Suprapubic skin (tissue), 4 donors: ENCODE measurements around the gene FLT4. TPM values are rescaled to one million over a fixed set of nuclear protein-coding genes. Genes with fewer than 3 reads are reported as not detected.

ENCODE experiments used
- DNase-seq, 2 donors: peaks; one replicate each; pipeline ENCODE4 v3.0.0-alpha.2; 2019; ENCODE audit warnings: low spot score in 2 of 2
- H3K27ac ChIP-seq: fragments of 200-600 bp; sonication (generic); one replicate; pipeline ENCODE4 v1.5.1; 2019
- H3K27me3 ChIP-seq: fragments of 200-600 bp; sonication (generic); one replicate; pipeline ENCODE4 v1.5.1; 2019
- H3K36me3 ChIP-seq: fragments of 200-600 bp; sonication (generic); one replicate; pipeline ENCODE4 v1.5.1; 2019
- H3K4me1 ChIP-seq: fragments of 200-600 bp; sonication (generic); one replicate; pipeline ENCODE4 v1.5.1; 2019
- H3K4me3 ChIP-seq: fragments of 200-600 bp; sonication (generic); one replicate; pipeline ENCODE4 v1.5.1; 2019; ENCODE audit warnings: mild to moderate bottlenecking
- H3K9me3 ChIP-seq: fragments of 200-600 bp; sonication (generic); one replicate; pipeline ENCODE4 v1.5.1; 2019
- EP300 ChIP-seq: sonication (generic); formaldehyde crosslinking; IDR thresholded peaks from one replicate; pipeline ENCODE4 v1.6.1; 2017; ENCODE audit warnings: antibody characterized with exemption
- POLR2A ChIP-seq, 2 donors: fragments of 450-650 bp; IDR thresholded peaks; one replicate each; pipeline ENCODE4 v1.6.1; 2017; ENCODE audit warnings: antibody characterized with exemption in 2 of 2, mild to moderate bottlenecking in 2 of 2, moderate library complexity in 2 of 2
- POLR2AphosphoS5 ChIP-seq, 3 donors: sonication (generic); formaldehyde crosslinking; IDR thresholded peaks; one replicate each; pipeline ENCODE4 v1.6.1; 2017; ENCODE audit warnings: antibody characterized with exemption in 3 of 3
- WGBS: methylation state at CpG from one replicate; pipeline ENCODE4 v1.1.5; 2018; 5-methylcytosine and 5-hydroxymethylcytosine counted together
- total RNA-seq, 4 donors: library from RNA; depleted of rRNA; stranded (reverse); fragments of >200 nt; gene quantifications; one replicate each; pipeline ENCODE4 v1.1.0, GENCODE V29; 2016
- TF ChIP-seq, protein P1 (sequence below), 2 donors: fragments of 200-600 bp in 1 of 2; fragments of 450-650 bp in 1 of 2; sonication (generic) in 1 of 2; IDR thresholded peaks; one replicate each; pipeline ENCODE4 v1.5.1; 2016 to 2019; ENCODE audit warnings: antibody characterized with exemption in 2 of 2, mild to moderate bottlenecking in 1 of 2, moderate library complexity in 1 of 2

Gene FLT4
- total RNA-seq, 4 donors from 2014 or later: 0.79 to 8.9 (median 1.4) TPM

GRCh38 chr5:180598797-180599589, 50.4 kb downstream of the FLT4 start:
- H3K4me3 ChIP-seq: no peak overlapping the region
- peaks cover 8% of the 10 kb centered on the region for H3K27me3 ChIP-seq
- 78% methylated on average over 11 of the region's 16 CpGs for WGBS
- no peaks in the 10 kb centered on the region for H3K9me3 ChIP-seq
- H3K27ac ChIP-seq: no peak overlapping the region
- no peaks in the 10 kb centered on the region for H3K4me1 ChIP-seq
- no peak for TF ChIP-seq POLR2A (IDR thresholded peaks at IDR 0.05)
- TF ChIP-seq POLR2AphosphoS5 (IDR thresholded peaks at IDR 0.05): no peak
- TF ChIP-seq, protein P1, sequence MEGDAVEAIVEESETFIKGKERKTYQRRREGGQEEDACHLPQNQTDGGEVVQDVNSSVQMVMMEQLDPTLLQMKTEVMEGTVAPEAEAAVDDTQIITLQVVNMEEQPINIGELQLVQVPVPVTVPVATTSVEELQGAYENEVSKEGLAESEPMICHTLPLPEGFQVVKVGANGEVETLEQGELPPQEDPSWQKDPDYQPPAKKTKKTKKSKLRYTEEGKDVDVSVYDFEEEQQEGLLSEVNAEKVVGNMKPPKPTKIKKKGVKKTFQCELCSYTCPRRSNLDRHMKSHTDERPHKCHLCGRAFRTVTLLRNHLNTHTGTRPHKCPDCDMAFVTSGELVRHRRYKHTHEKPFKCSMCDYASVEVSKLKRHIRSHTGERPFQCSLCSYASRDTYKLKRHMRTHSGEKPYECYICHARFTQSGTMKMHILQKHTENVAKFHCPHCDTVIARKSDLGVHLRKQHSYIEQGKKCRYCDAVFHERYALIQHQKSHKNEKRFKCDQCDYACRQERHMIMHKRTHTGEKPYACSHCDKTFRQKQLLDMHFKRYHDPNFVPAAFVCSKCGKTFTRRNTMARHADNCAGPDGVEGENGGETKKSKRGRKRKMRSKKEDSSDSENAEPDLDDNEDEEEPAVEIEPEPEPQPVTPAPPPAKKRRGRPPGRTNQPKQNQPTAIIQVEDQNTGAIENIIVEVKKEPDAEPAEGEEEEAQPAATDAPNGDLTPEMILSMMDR (IDR thresholded peaks at IDR 0.05): no peak
- no peak for TF ChIP-seq EP300
- peak; percentile 25 to 67 for DNase-seq
- H3K36me3 ChIP-seq: no peaks in the 10 kb centered on the region

DNA sequence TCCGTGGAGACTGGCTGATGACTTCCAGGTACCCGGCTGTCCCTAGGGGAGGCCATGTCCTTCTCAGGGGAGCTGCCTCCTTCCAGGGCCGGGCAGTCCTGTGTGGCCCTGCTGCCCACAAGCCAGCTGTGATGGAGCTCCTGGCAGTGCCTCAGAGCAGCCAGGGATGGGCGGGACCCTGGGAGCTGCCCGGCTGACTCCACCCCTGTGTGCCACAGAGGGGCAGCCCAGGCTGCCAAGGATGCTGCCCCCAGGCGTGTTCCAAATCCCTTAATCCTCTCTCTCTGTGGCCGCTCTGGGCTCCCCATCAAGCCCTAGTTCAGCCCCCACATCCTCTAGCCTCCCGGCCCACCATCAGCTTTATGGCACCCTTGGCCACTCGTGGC, 51.1 kb downstream of the FLT4 start:
- Histone ChIP-seq H3K4me1 (no peaks in the 10 kb centered on the region), H3K9me3 (no peaks in the 10 kb centered on the region), H3K27me3 (peaks cover 15% of the 10 kb centered on the region), H3K36me3 (no peaks in the 10 kb centered on the region), H3K27ac (no peak overlapping the region), H3K4me3 (no peak overlapping the region)
- WGBS: 71% methylated on average over 7 of the region's 9 CpGs
- no peak for TF ChIP-seq POLR2A (IDR thresholded peaks at IDR 0.05)
- no peak for TF ChIP-seq EP300
- TF ChIP-seq POLR2AphosphoS5 (IDR thresholded peaks at IDR 0.05): no peak
- TF ChIP-seq, protein P1 (IDR thresholded peaks at IDR 0.05): no peak
- DNase-seq: peak; percentile 40 to 73

DNA sequence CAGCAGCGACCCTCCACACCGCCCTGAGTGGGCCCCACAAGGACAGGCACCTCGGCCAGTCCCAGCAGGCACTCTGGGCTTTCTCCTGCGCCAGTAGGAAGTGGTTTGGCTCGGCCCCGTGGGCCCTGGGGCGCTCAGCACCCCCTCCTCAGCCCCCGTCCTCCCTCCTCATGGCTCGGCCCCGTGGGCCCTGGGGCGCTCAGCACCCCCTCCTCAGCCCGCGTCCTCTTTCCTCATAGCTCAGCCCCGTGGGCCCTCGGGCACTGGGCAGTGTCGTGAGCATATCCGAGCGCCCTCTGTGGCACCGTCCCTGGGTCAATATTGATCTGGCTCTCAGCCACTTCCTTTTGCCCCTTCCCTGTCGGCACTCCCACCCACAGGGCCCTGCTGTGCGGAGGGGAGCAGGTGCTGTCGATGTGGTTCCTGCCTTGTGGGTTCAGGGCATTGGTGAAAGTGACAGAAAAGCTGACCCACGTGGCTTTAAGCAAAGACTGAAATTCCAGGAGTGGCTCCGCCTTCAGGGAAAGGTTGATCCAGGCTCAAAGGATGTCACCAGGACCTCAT, 52.6 kb downstream of the FLT4 start:
- no peaks in the 10 kb centered on the region for H3K36me3 ChIP-seq
- no peak overlapping the region for H3K4me3 ChIP-seq
- DNase-seq: no peak
- H3K27ac ChIP-seq: no peak overlapping the region
- TF ChIP-seq POLR2A (IDR thresholded peaks at IDR 0.05) (no peak), EP300 (no peak), POLR2AphosphoS5 (IDR thresholded peaks at IDR 0.05) (no peak)
- TF ChIP-seq, protein P1 (IDR thresholded peaks at IDR 0.05): no peak
- H3K4me1 ChIP-seq: no peaks in the 10 kb centered on the region
- H3K9me3 ChIP-seq: no peaks in the 10 kb centered on the region
- WGBS: 63% methylated on average over 7 of the region's 24 CpGs
- peaks cover 28% of the 10 kb centered on the region for H3K27me3 ChIP-seq

DNA sequence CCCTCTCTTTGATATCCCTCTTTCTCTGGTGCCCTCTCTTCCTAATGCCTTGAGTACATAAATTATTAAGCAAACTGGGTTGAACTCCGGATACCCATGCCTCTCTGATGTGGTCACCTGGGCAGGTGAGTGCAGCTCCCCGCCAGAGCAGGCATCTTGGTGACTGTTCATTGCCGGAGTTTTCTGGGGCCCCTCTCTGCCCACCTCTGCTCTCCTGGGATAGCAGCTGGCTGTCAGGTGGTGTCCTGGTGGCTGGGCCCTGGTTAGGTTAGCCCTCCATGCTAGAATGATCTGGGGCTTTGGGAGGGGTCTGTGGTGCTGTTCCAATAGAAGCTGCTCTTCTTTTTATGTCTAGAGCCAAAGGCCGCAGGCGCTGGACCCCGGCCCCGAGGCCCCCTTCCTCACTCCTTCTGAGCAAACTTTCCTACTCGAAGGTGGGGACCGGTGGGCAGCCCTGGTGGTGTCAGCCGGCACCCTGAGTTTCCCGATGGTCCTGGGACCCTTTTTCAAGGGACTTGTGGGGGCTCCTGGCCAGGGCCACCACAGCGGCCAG, 53.2 kb downstream of the FLT4 start:
- DNase-seq: no peak
- Histone ChIP-seq H3K27ac (no peak overlapping the region), H3K4me3 (no peak overlapping the region), H3K9me3 (no peaks in the 10 kb centered on the region), H3K36me3 (no peaks in the 10 kb centered on the region), H3K4me1 (peaks cover 3% of the 10 kb centered on the region), H3K27me3 (peaks cover 34% of the 10 kb centered on the region)
- TF ChIP-seq POLR2A (IDR thresholded peaks at IDR 0.05) (no peak), POLR2AphosphoS5 (IDR thresholded peaks at IDR 0.05) (no peak), EP300 (no peak)
- TF ChIP-seq, protein P1 (IDR thresholded peaks at IDR 0.05): no peak
- WGBS: 92% methylated on average over 8 of the region's 12 CpGs
